Measurements from ENCODE around the gene NKAIN1.

DNA sequence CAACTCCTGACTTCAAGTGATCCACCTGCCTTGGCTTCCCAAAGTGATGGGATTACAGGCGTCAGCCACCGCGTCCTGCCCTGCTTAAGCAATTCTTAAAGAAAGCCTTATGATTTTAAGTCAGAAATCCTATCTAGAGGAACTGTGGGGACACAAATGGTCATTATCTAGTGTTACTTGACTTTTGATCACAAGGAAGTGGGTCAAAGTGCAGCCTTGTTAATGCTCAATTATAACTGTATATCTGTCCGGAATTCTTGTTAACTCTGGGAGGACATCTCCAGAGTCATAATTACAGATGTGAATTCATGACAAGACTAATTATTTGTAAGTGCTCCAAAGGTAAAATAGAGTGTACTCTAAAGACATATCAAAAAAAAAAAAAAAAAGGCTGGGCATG lies 97.3 kb downstream of the NKAIN1 start:
- TF ChIP-seq, protein P1, sequence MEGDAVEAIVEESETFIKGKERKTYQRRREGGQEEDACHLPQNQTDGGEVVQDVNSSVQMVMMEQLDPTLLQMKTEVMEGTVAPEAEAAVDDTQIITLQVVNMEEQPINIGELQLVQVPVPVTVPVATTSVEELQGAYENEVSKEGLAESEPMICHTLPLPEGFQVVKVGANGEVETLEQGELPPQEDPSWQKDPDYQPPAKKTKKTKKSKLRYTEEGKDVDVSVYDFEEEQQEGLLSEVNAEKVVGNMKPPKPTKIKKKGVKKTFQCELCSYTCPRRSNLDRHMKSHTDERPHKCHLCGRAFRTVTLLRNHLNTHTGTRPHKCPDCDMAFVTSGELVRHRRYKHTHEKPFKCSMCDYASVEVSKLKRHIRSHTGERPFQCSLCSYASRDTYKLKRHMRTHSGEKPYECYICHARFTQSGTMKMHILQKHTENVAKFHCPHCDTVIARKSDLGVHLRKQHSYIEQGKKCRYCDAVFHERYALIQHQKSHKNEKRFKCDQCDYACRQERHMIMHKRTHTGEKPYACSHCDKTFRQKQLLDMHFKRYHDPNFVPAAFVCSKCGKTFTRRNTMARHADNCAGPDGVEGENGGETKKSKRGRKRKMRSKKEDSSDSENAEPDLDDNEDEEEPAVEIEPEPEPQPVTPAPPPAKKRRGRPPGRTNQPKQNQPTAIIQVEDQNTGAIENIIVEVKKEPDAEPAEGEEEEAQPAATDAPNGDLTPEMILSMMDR (IDR thresholded peaks at IDR 0.05) = no peak
- no peak for TF ChIP-seq POLR2A (IDR thresholded peaks at IDR 0.05)
- TF ChIP-seq EP300 (IDR thresholded peaks at IDR 0.05) = no peak
